Uterus (tissue), 4 donors: Measurements from ENCODE around the gene OTOGL. TPM values are rescaled to one million over a fixed set of nuclear protein-coding genes. Genes with fewer than 3 reads are reported as not detected.
"Not testable (repeated sequence)": the region's sequence is repeated elsewhere in the genome, so short reads cannot be mapped to it uniquely, and the experiment has no call there.

Source experiments
- DNase-seq, 2 donors: peaks; one replicate each; pipeline ENCODE4 v3.0.0-alpha.2; 2019 to 2020
- H3K27ac ChIP-seq, 2 donors: fragments of 200-600 bp; sonication (generic); 1 replicate in 1 of 2; 2 replicates in 1 of 2; pipeline ENCODE4 v1.5.1; 2016 to 2018
- H3K27me3 ChIP-seq, 2 donors: fragments of 200-600 bp; sonication (generic); one replicate each; pipeline ENCODE4 v1.5.1; 2018 to 2019; ENCODE audit warnings: control low read depth in 1 of 2
- H3K36me3 ChIP-seq, 2 donors: fragments of 200-600 bp; sonication (generic); one replicate each; pipeline ENCODE4 v1.5.1; 2019; ENCODE audit warnings: control low read depth in 1 of 2
- H3K4me1 ChIP-seq, 2 donors: fragments of 200-600 bp; sonication (generic); one replicate each; pipeline ENCODE4 v1.5.1; 2018 to 2019; ENCODE audit warnings: control low read depth in 1 of 2
- H3K4me3 ChIP-seq, 2 donors: fragments of 200-600 bp; sonication (generic); 1 replicate in 1 of 2; 2 replicates in 1 of 2; pipeline ENCODE4 v1.5.1; 2018 to 2019; ENCODE audit warnings: mild to moderate bottlenecking in 1 of 2
- H3K9me3 ChIP-seq, 2 donors: fragments of 200-600 bp; sonication (generic); one replicate each; pipeline ENCODE4 v1.5.1; 2019; ENCODE audit warnings: control low read depth in 1 of 2
- POLR2A ChIP-seq, 2 donors: fragments of 450-650 bp; IDR thresholded peaks; one replicate each; pipeline ENCODE4 v1.6.1; 2016; ENCODE audit warnings: antibody characterized with exemption in 2 of 2, mild to moderate bottlenecking in 1 of 2, moderate library complexity in 1 of 2
- intact Hi-C: fragments of 100-400 bp; cut with DNase I; formaldehyde crosslinking; loops from one replicate; pipeline ENCODE4 v1.15.1; 2023; ENCODE audit warnings: low total_unique reads
- total RNA-seq, 4 donors: library from RNA; depleted of rRNA in 3 of 4; stranded (reverse); fragments of >200 nt in 3 of 4; gene quantifications; one replicate each; pipeline versions ENCODE4 v1.1.0 to v1.2.4, GENCODE V29; 2014 to 2023
- TF ChIP-seq, protein P1 (sequence below), 4 experiments: fragments of 200-600 bp in 2 of 4; fragments of 450-650 bp in 2 of 4; sonication (generic) in 2 of 4; IDR thresholded peaks; one replicate each; pipeline ENCODE4 v1.5.1; 2016 to 2019; ENCODE audit warnings: antibody characterized with exemption in 4 of 4, mild to moderate bottlenecking in 2 of 4, moderate library complexity in 1 of 4
- donor health status: DM: yes; HTN: yes; CAD: no.

Gene OTOGL
- total RNA-seq, 4 donors from 2014 or later: 0.26 to 1.8 (median 1.2) TPM

DNA sequence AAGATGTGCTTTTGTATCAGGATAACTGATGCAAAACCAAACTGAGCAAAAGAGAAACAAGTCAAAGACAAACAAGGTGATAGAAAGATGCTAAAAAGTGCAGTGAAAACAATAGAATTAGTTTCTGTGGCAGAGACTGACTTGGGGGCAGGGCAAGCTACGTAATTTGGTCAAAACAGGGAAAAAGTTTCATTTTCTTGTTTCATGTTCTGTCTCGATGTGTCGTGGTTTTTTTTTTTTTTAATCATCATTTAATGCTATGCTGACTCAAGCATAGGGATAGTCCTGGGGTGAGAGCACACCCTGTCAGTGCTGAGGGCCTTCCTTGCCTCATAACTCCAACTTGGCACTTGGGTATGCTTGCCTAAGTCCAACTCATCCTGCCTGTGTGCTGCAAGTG, 200.6 kb downstream of the OTOGL start:
- H3K27ac ChIP-seq: no peak overlapping the region
- intact Hi-C loops: no loop called here

GRCh38 chr12:80307436-80307835, 208.1 kb downstream of the OTOGL start:
- H3K4me1 ChIP-seq, H3K27ac ChIP-seq, H3K27me3 ChIP-seq, H3K4me3 ChIP-seq, intact Hi-C loops, H3K9me3 ChIP-seq, H3K36me3 ChIP-seq, DNase-seq: not testable (repeated sequence)

More for the DNA sequence above, 200.6 kb downstream of the OTOGL start:
- Histone ChIP-seq H3K4me3 (no peak overlapping the region), H3K27me3 (no peaks in the 10 kb centered on the region), H3K4me1 (no peaks in the 10 kb centered on the region), H3K36me3 (no peaks in the 10 kb centered on the region), H3K9me3 (no peaks in the 10 kb centered on the region)
- DNase-seq: no peak
- TF ChIP-seq POLR2A (IDR thresholded peaks at IDR 0.05): no peak
- TF ChIP-seq, protein P1, sequence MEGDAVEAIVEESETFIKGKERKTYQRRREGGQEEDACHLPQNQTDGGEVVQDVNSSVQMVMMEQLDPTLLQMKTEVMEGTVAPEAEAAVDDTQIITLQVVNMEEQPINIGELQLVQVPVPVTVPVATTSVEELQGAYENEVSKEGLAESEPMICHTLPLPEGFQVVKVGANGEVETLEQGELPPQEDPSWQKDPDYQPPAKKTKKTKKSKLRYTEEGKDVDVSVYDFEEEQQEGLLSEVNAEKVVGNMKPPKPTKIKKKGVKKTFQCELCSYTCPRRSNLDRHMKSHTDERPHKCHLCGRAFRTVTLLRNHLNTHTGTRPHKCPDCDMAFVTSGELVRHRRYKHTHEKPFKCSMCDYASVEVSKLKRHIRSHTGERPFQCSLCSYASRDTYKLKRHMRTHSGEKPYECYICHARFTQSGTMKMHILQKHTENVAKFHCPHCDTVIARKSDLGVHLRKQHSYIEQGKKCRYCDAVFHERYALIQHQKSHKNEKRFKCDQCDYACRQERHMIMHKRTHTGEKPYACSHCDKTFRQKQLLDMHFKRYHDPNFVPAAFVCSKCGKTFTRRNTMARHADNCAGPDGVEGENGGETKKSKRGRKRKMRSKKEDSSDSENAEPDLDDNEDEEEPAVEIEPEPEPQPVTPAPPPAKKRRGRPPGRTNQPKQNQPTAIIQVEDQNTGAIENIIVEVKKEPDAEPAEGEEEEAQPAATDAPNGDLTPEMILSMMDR (IDR thresholded peaks at IDR 0.05): no peak

- no peak overlapping the region for H3K4me3 ChIP-seq
- H3K27me3 ChIP-seq: no peaks in the 10 kb centered on the region
- H3K4me1 ChIP-seq: no peaks in the 10 kb centered on the region
- H3K36me3 ChIP-seq: no peaks in the 10 kb centered on the region
- intact Hi-C loops: no loop called here
- no peak overlapping the region for H3K27ac ChIP-seq
- TF ChIP-seq POLR2A (IDR thresholded peaks at IDR 0.05): no peak
- TF ChIP-seq, protein P1 (IDR thresholded peaks at IDR 0.05): no peak
- no peak for DNase-seq
- H3K9me3 ChIP-seq: no peaks in the 10 kb centered on the region
Measured at GRCh38 chr12:80313209-80313608, 213.9 kb downstream of the OTOGL start.

GRCh38 chr12:80314741-80315140, 215.4 kb downstream of the OTOGL start:
- Histone ChIP-seq H3K27me3 (no peaks in the 10 kb centered on the region), H3K27ac (no peak overlapping the region), H3K9me3 (no peaks in the 10 kb centered on the region), H3K36me3 (no peaks in the 10 kb centered on the region), H3K4me3 (no peak overlapping the region), H3K4me1 (no peaks in the 10 kb centered on the region)
- DNase-seq: no peak
- TF ChIP-seq, protein P1 (IDR thresholded peaks at IDR 0.05): no peak
- TF ChIP-seq POLR2A (IDR thresholded peaks at IDR 0.05): no peak
- intact Hi-C loops: no loop called here

- Histone ChIP-seq H3K4me1 (no peaks in the 10 kb centered on the region), H3K27ac (no peak overlapping the region), H3K9me3 (no peaks in the 10 kb centered on the region), H3K4me3 (no peak overlapping the region), H3K27me3 (no peaks in the 10 kb centered on the region), H3K36me3 (no peaks in the 10 kb centered on the region)
- intact Hi-C loops: no loop called here
- no peak for DNase-seq
- no peak for TF ChIP-seq POLR2A (IDR thresholded peaks at IDR 0.05)
- TF ChIP-seq, protein P1 (IDR thresholded peaks at IDR 0.05): no peak
Measured at GRCh38 chr12:80316222-80316621, 216.9 kb downstream of the OTOGL start.

GRCh38 chr12:80317307-80317706, 218.0 kb downstream of the OTOGL start:
- no peak overlapping the region for H3K27ac ChIP-seq
- DNase-seq: no peak
- intact Hi-C loops: no loop called here

More at GRCh38 chr12:80317307-80317706, 218.0 kb downstream of the OTOGL start:
- TF ChIP-seq, protein P1 (IDR thresholded peaks at IDR 0.05): no peak
- TF ChIP-seq POLR2A (IDR thresholded peaks at IDR 0.05): no peak
- Histone ChIP-seq H3K4me1 (no peaks in the 10 kb centered on the region), H3K4me3 (no peak overlapping the region), H3K36me3 (no peaks in the 10 kb centered on the region), H3K27me3 (no peaks in the 10 kb centered on the region), H3K9me3 (no peaks in the 10 kb centered on the region)
